K562 (cell line): ENCODE data around the gene IL25. TPM values are rescaled to one million over a fixed set of nuclear protein-coding genes. Genes with fewer than 3 reads are reported as not detected.

Experiments used
- ATAC-seq: fragments of 200-7000 bp; cut with Tn5 transposase; 3 replicates; pipeline ENCODE4 v1.9.1; 2020; ENCODE audit warnings: moderate library complexity
- BruUV-seq: library from RNA; stranded (reverse); fragments of 400-500 nt; replicated peaks from 2 replicates; lab custom pipeline; 2021; lab: Mats Ljungman, UMichigan
- CTCF ChIA-PET: fragments of 300-600 bp; formaldehyde crosslinking; extraction: SDS; loops from one replicate; lab custom pipeline; 2021; ENCODE audit warnings: low intra/inter-chr PET ratio; lab: Yijun Ruan, JAX
- POLR2A ChIA-PET: fragments of 300-600, 350-650 bp; sonication (Branson Sonifier 250); formaldehyde crosslinking; extraction: SDS; loops from one replicate; lab custom pipeline; 2021; ENCODE audit warnings: antibody characterized with exemption, inconsistent platforms; lab: Yijun Ruan, JAX
- DNase-seq, 4 experiments: peaks; one replicate each; pipeline versions ENCODE4 v3.0.0 to v3.0.0-alpha.2; 2011 to 2018; ENCODE audit warnings: low spot score in 3 of 4, mixed read lengths in 3 of 4; ENCODE audit errors: extremely low read depth in 1 of 4
- FAIRE-seq: peaks from 2 replicates; lab custom pipeline; 2011; peaks lifted over from hg19 to GRCh38; lab: Jason Lieb, UNC
- H2AFZ ChIP-seq: 2 replicates; pipeline ENCODE4 v1.6.0; 2011; ENCODE audit warnings: low read depth, low read length, control low read depth, inconsistent platforms
- H3K27ac ChIP-seq: fragments of 200-600 bp; 3 replicates; pipeline ENCODE4 v1.8.0; 2011; ENCODE audit warnings: low read depth, mild to moderate bottlenecking, control low read depth, inconsistent platforms, low read length, moderate library complexity, mixed read lengths; ENCODE audit errors: extremely low read depth
- H3K27me3 ChIP-seq, 2 experiments: fragments of 300-600 bp in 1 of 2; 2 replicates in 1 of 2; 3 replicates in 1 of 2; pipeline versions ENCODE4 v1.6.0 to v1.8.0; 2011; ENCODE audit warnings: inconsistent platforms in 2 of 2, low read length in 2 of 2, mild to moderate bottlenecking in 1 of 2, mixed read lengths in 1 of 2, moderate library complexity in 1 of 2; ENCODE audit not compliant: control insufficient read depth in 2 of 2, insufficient read depth in 2 of 2
- H3K36me3 ChIP-seq: fragments of 300-600 bp; 3 replicates; pipeline ENCODE4 v1.8.0; 2011; ENCODE audit warnings: mild to moderate bottlenecking, low read length, inconsistent platforms; ENCODE audit not compliant: control insufficient read depth, insufficient read depth
- H3K4me1 ChIP-seq, 2 experiments: fragments of 200-600 bp in 1 of 2; replicated peaks in 1 of 2; 2 replicates in 1 of 2; 3 replicates in 1 of 2; pipeline versions ENCODE4 v1.5.1 to v1.8.0; 2011; ENCODE audit warnings: inconsistent platforms in 2 of 2, low read length in 2 of 2, mild to moderate bottlenecking in 1 of 2, mixed read lengths in 1 of 2, moderate library complexity in 1 of 2; ENCODE audit not compliant: control insufficient read depth in 2 of 2, insufficient read depth in 2 of 2
- H3K4me2 ChIP-seq: 2 replicates; pipeline ENCODE4 v1.6.1; 2011; ENCODE audit warnings: low read length, control low read depth, inconsistent platforms, mixed read lengths; ENCODE audit not compliant: insufficient read depth
- H3K4me3 ChIP-seq: fragments of 200-600 bp; sonication (generic), shearing (Covaris generic); 2 replicates; pipeline ENCODE4 v1.5.1; 2016; ENCODE audit warnings: control low read depth, inconsistent platforms
- H3K79me2 ChIP-seq: fragments of 200-600 bp; 3 replicates; pipeline ENCODE4 v1.8.0; 2011; ENCODE audit warnings: low read length, inconsistent platforms; ENCODE audit not compliant: control insufficient read depth, insufficient read depth
- H3K9ac ChIP-seq, 2 experiments: 2 replicates each; pipeline versions ENCODE4 v1.6.0 to v1.6.1; 2011; ENCODE audit warnings: low read depth in 2 of 2, low read length in 2 of 2, control low read depth in 1 of 2, inconsistent platforms in 1 of 2, mild to moderate bottlenecking in 1 of 2, mixed read lengths in 1 of 2; ENCODE audit not compliant: insufficient read depth in 1 of 2
- H3K9me1 ChIP-seq: one replicate; pipeline ENCODE4 v1.6.0; 2011; ENCODE audit warnings: inconsistent platforms, mild to moderate bottlenecking, low read length, moderate library complexity; ENCODE audit not compliant: control insufficient read depth, insufficient read depth
- H3K9me3 ChIP-seq: replicated peaks from 2 replicates; pipeline ENCODE4 v1.5.1; 2011; ENCODE audit warnings: low read depth, low read length, inconsistent platforms; ENCODE audit not compliant: control insufficient read depth, insufficient read depth
- H4K20me1 ChIP-seq: replicated peaks from 2 replicates; pipeline ENCODE4 v1.6.1; 2011; ENCODE audit warnings: low read length, inconsistent platforms, mixed read lengths; ENCODE audit not compliant: control insufficient read depth, insufficient read depth
- CREB1 ChIP-seq, 2 experiments: sonication (generic) in 1 of 2; formaldehyde crosslinking in 1 of 2; IDR thresholded peaks; 2 replicates each; pipeline versions ENCODE4 v1.6.1 to v1.8.0; 2012 to 2022; ENCODE audit warnings: inconsistent platforms in 1 of 2, mild to moderate bottlenecking in 1 of 2, missing genetic modification reagents in 1 of 2, moderate library complexity in 1 of 2
- FOXA3 ChIP-seq, 2 experiments: fragments of 450-650 bp in 1 of 2; sonication (generic) in 1 of 2; formaldehyde crosslinking; IDR thresholded peaks in 1 of 2; conservative IDR thresholded peaks in 1 of 2; 2 replicates each; pipeline versions ENCODE4 v1.4.0 to v1.8.0; 2020 to 2022; ENCODE audit warnings: mild to moderate bottlenecking in 2 of 2, missing genetic modification reagents in 1 of 2
- MAFG ChIP-seq: fragments of 450-650 bp; conservative IDR thresholded peaks from 2 replicates; pipeline ENCODE4 v1.6.1; 2016; ENCODE audit warnings: missing genetic modification characterization, missing compliant biosample characterization
- MTA2 ChIP-seq: fragments of 450-650 bp; IDR thresholded peaks from 2 replicates; pipeline ENCODE4 v1.6.1; 2016; ENCODE audit warnings: low read depth
- PCBP2 ChIP-seq: fragments of 200-400 bp; formaldehyde crosslinking; IDR thresholded peaks from 2 replicates; pipeline ENCODE4 v1.6.1; 2018; ENCODE audit warnings: low read length, low read depth, mild to moderate bottlenecking, moderate library complexity; ENCODE audit not compliant: poor library complexity, severe bottlenecking
- RFX7 ChIP-seq: fragments of 250-450 bp; sonication (Bioruptor Pico); IDR thresholded peaks from 2 replicates; pipeline ENCODE4 v1.5.1; 2021; ENCODE audit warnings: mild to moderate bottlenecking
- SAFB2 ChIP-seq: fragments of 200-400 bp; formaldehyde crosslinking; IDR thresholded peaks from 2 replicates; pipeline ENCODE4 v1.6.1; 2018; ENCODE audit warnings: borderline replicate concordance, low read length, low read depth, moderate library complexity; ENCODE audit not compliant: severe bottlenecking
- SRSF3 ChIP-seq: fragments of 200-400 bp; formaldehyde crosslinking; IDR thresholded peaks from 2 replicates; pipeline ENCODE4 v1.6.1; 2016; ENCODE audit warnings: mild to moderate bottlenecking, low read length, moderate library complexity; ENCODE audit not compliant: insufficient read depth
- ZNF444 ChIP-seq: fragments of 250-450 bp; sonication (Bioruptor Pico); IDR thresholded peaks from 2 replicates; pipeline ENCODE4 v1.4.0; 2020; ENCODE audit warnings: mild to moderate bottlenecking, moderate library complexity
- ZNF551 ChIP-seq: fragments of 250-450 bp; sonication (Bioruptor Pico); IDR thresholded peaks from 2 replicates; pipeline ENCODE4 v1.5.0; 2021; ENCODE audit warnings: mild to moderate bottlenecking, moderate library complexity
- ZNF77 ChIP-seq: fragments of 250-450 bp; sonication (Bioruptor Pico); IDR thresholded peaks from 2 replicates; pipeline ENCODE4 v1.5.0; 2020
- WGBS: fragments of 100-300 bp; shearing (Covaris generic); methylation state at CpG from one replicate; pipeline ENCODE4 v1.1.6; 2016; ENCODE audit warnings: low coverage, mixed read lengths; ENCODE audit not compliant: insufficient coverage; ENCODE audit errors: missing lambda C conversion rate; 5-methylcytosine and 5-hydroxymethylcytosine counted together
- in situ Hi-C: fragments of 300-500 bp; cut with MboI; formaldehyde crosslinking; loops from 4 replicates; pipeline ENCODE4 v1.15.0; 2018; ENCODE audit warnings: inconsistent platforms, mixed read lengths
- intact Hi-C: fragments of 100-400 bp; cut with micrococcal nuclease; formaldehyde crosslinking; loops from 2 replicates; pipeline ENCODE4 v1.14.2; 2022
- polyA plus RNA-seq, 8 experiments: library from polyadenylated mRNA; depleted of rRNA in 4 of 8; stranded (reverse) in 5 of 8; unstranded in 3 of 8; fragments of >200 nt; fragmentation: Nextera tagmentation in 2 of 8; fragmentation: Illumina TruSeq in 1 of 8; extraction: Ambion mirVana in 2 of 8; extraction: Trizol in 1 of 8; gene quantifications; 2 replicates each; pipeline versions ENCODE4 v1.2.1 to v1.2.3, GENCODE V29; 2011 to 2014; ENCODE audit warnings: inconsistent platforms in 1 of 8, missing spikeins in 1 of 8
- total RNA-seq, 7 experiments: library from RNA; depleted of rRNA in 6 of 7; stranded (reverse); fragments of >200 nt in 6 of 7; fragmentation: Illumina TruSeq in 2 of 7; extraction: Trizol in 2 of 7; gene quantifications; 2 replicates each; pipeline versions ENCODE4 v1.2.1 to v1.2.3, GENCODE V29; 2011 to 2021; ENCODE audit warnings: low replicate concordance in 1 of 7
- TF ChIP-seq, protein P1 (sequence below): fragments of 250-450 bp; sonication (Bioruptor Pico); IDR thresholded peaks from 2 replicates; pipeline ENCODE4 v1.5.0; 2021
- TF ChIP-seq, protein P2 (sequence below), 2 experiments: IDR thresholded peaks; 2 replicates each; pipeline ENCODE4 v1.6.1; 2011; ENCODE audit warnings: borderline replicate concordance in 1 of 2, control low read depth in 1 of 2, low read depth in 1 of 2, low read length in 1 of 2, mild to moderate bottlenecking in 1 of 2, mixed read lengths in 1 of 2, moderate library complexity in 1 of 2; ENCODE audit not compliant: insufficient read depth in 1 of 2, insufficient read length in 1 of 2, poor library complexity in 1 of 2, severe bottlenecking in 1 of 2; ENCODE audit errors: extremely low read depth in 1 of 2
- TF ChIP-seq, protein P3 (sequence below): fragments of 450-650 bp; formaldehyde crosslinking; IDR thresholded peaks from 2 replicates; pipeline ENCODE4 v1.4.0; 2022; ENCODE audit warnings: mild to moderate bottlenecking, moderate library complexity
- TF ChIP-seq, protein P4 (sequence below): fragments of 250-450 bp; sonication (Bioruptor Pico); IDR thresholded peaks from 2 replicates; pipeline ENCODE4 v1.4.0; 2020
- TF ChIP-seq, protein P5 (sequence below): fragments of 450-650 bp; conservative IDR thresholded peaks from 2 replicates; pipeline ENCODE4 v1.6.1; 2016; ENCODE audit warnings: missing genetic modification characterization, low read depth, mild to moderate bottlenecking, control low read depth, missing compliant biosample characterization

IL25 gene
- total and polyA plus RNA-seq, 9 of the 15 experiments (the other 6 are each of a cell fraction or from before 2014, with no cell fraction given), result not detected

DNA sequence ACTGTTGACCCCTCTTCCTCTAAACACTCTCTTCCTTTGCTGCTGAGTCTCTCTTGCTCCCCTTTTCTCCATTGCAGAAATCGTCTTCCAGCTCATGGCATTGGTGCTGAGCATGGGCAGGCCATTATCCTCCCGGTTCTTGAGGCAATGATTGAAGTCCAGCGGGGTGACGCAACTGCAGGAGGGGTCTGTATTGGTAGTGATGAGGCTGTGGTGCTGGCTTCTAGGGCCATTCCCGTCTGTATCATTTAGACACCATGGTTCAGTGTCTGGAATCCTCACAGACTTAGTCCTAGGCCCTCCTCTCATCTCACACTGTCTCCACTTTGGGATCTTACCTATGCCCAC lies 19.2 kb upstream of the IL25 start:
- Histone ChIP-seq H3K4me3 (no peak overlapping the region), H3K27me3 (peaks cover 17 to 46% of the 10 kb centered on the region in 2 experiments), H3K79me2 (no peaks in the 10 kb centered on the region), H3K27ac (no peak overlapping the region), H3K4me1 (peaks cover 0 to 13% of the 10 kb centered on the region in 2 experiments; a peak in 3 of 5 replicates), H3K9me3 (no peaks in the 10 kb centered on the region), H3K4me2 (no peak overlapping the region), H3K36me3 (no peaks in the 10 kb centered on the region), H3K9me1 (no peaks in the 10 kb centered on the region), H2AFZ (no peak overlapping the region), H4K20me1 (no peaks in the 10 kb centered on the region; the same call in 1 of the 2 replicates), H3K9ac (no peak overlapping the region)
- CTCF ChIA-PET, result no interaction called here
- no peak for DNase-seq
- FAIRE-seq, result no peak
- 14% methylated on average over 5 of the region's 5 CpGs for WGBS
- intact Hi-C loops, result no loop called here
- no TSS peak for BruUV-seq
- no peak for ATAC-seq
- POLR2A ChIA-PET, result no interaction called here
- in situ Hi-C loops, result no loop called here
- TF ChIP-seq MTA2 (no peak), SAFB2 (no peak), FOXA3 (CRISPR knock-in tag; conservative IDR thresholded peaks at IDR 0.05 in 1 of 2, IDR thresholded peaks at IDR 0.05 in 1 of 2) (no peak), SRSF3 (no peak), PCBP2 (no peak), ZNF551 (CRISPR knock-in tag) (no peak), MAFG (tag) (no peak), RFX7 (CRISPR knock-in tag) (no peak), ZNF444 (CRISPR knock-in tag) (no peak), CREB1 (IDR thresholded peaks at IDR 0.05) (no peak), CREB1 (CRISPR knock-in tag; IDR thresholded peaks at IDR 0.05) (no peak), ZNF77 (CRISPR knock-in tag) (no peak)
- TF ChIP-seq, protein P1, sequence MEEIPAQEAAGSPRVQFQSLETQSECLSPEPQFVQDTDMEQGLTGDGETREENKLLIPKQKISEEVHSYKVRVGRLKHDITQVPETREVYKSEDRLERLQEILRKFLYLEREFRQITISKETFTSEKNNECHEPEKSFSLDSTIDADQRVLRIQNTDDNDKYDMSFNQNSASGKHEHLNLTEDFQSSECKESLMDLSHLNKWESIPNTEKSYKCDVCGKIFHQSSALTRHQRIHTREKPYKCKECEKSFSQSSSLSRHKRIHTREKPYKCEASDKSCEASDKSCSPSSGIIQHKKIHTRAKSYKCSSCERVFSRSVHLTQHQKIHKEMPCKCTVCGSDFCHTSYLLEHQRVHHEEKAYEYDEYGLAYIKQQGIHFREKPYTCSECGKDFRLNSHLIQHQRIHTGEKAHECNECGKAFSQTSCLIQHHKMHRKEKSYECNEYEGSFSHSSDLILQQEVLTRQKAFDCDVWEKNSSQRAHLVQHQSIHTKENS, result no peak
- TF ChIP-seq, protein P2, sequence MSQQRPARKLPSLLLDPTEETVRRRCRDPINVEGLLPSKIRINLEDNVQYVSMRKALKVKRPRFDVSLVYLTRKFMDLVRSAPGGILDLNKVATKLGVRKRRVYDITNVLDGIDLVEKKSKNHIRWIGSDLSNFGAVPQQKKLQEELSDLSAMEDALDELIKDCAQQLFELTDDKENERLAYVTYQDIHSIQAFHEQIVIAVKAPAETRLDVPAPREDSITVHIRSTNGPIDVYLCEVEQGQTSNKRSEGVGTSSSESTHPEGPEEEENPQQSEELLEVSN (IDR thresholded peaks at IDR 0.05; ENCODE audit: borderline replicate concordance in 1 of 2, extremely low read depth in 1 of 2, insufficient read depth in 1 of 2, insufficient read length in 1 of 2, low read depth in 1 of 2, low read length in 1 of 2, poor library complexity in 1 of 2, severe bottlenecking in 1 of 2), result no peak
- TF ChIP-seq, protein P3, sequence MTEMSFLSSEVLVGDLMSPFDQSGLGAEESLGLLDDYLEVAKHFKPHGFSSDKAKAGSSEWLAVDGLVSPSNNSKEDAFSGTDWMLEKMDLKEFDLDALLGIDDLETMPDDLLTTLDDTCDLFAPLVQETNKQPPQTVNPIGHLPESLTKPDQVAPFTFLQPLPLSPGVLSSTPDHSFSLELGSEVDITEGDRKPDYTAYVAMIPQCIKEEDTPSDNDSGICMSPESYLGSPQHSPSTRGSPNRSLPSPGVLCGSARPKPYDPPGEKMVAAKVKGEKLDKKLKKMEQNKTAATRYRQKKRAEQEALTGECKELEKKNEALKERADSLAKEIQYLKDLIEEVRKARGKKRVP (CRISPR knock-in tag), result no peak
- TF ChIP-seq, protein P4, sequence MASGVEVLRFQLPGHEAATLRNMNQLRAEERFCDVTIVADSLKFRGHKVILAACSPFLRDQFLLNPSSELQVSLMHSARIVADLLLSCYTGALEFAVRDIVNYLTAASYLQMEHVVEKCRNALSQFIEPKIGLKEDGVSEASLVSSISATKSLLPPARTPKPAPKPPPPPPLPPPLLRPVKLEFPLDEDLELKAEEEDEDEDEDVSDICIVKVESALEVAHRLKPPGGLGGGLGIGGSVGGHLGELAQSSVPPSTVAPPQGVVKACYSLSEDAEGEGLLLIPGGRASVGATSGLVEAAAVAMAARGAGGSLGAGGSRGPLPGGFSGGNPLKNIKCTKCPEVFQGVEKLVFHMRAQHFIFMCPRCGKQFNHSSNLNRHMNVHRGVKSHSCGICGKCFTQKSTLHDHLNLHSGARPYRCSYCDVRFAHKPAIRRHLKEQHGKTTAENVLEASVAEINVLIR, result no peak
- TF ChIP-seq, protein P5, sequence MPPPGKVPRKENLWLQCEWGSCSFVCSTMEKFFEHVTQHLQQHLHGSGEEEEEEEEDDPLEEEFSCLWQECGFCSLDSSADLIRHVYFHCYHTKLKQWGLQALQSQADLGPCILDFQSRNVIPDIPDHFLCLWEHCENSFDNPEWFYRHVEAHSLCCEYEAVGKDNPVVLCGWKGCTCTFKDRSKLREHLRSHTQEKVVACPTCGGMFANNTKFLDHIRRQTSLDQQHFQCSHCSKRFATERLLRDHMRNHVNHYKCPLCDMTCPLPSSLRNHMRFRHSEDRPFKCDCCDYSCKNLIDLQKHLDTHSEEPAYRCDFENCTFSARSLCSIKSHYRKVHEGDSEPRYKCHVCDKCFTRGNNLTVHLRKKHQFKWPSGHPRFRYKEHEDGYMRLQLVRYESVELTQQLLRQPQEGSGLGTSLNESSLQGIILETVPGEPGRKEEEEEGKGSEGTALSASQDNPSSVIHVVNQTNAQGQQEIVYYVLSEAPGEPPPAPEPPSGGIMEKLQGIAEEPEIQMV, result no peak
